K562 (cell line): ENCODE data around the gene HNRNPLL.

Experiments used
- AFF4 ChIP-seq: sonication (generic); formaldehyde crosslinking; IDR thresholded peaks from 2 replicates; pipeline ENCODE4 v1.8.0; 2023; ENCODE audit warnings: mild to moderate bottlenecking, missing genetic modification reagents
- CTCF ChIP-seq, 3 experiments: IDR thresholded peaks in 2 of 3; conservative IDR thresholded peaks in 1 of 3; 2 replicates each; pipeline ENCODE4 v1.5.1; 2011 to 2012; ENCODE audit warnings: low read length in 3 of 3, mild to moderate bottlenecking in 3 of 3, control low read depth in 2 of 3, improper control_type of control experiment in 1 of 3, inconsistent platforms in 1 of 3, low read depth in 1 of 3, mixed read lengths in 1 of 3, moderate library complexity in 1 of 3; ENCODE audit not compliant: insufficient read depth in 2 of 3
- HMGXB4 ChIP-seq: sonication (generic); formaldehyde crosslinking; IDR thresholded peaks from 2 replicates; pipeline ENCODE4 v1.8.1; 2023; ENCODE audit warnings: mild to moderate bottlenecking, missing genetic modification reagents
- MXI1 ChIP-seq: IDR thresholded peaks from 2 replicates; pipeline ENCODE4 v1.6.1; 2011; ENCODE audit warnings: low read depth, mild to moderate bottlenecking, improper control_type of control experiment, low read length
- NELFE ChIP-seq: IDR thresholded peaks from 2 replicates; pipeline ENCODE4 v1.6.1; 2011; ENCODE audit warnings: mild to moderate bottlenecking; ENCODE audit not compliant: insufficient read depth, insufficient read length
- NKRF ChIP-seq: fragments of 450-650 bp; IDR thresholded peaks from 2 replicates; pipeline ENCODE4 v1.6.1; 2016; ENCODE audit warnings: borderline replicate concordance
- POLR2A ChIP-seq: fragments of 450-650 bp; conservative IDR thresholded peaks from 2 replicates; pipeline ENCODE4 v1.6.1; 2016
- SIN3A ChIP-seq, 2 experiments: fragments of 150-350 bp in 1 of 2; IDR thresholded peaks; 2 replicates each; pipeline ENCODE4 v1.6.1; 2011 to 2016; ENCODE audit warnings: borderline replicate concordance in 2 of 2, low read depth in 2 of 2, low read length in 2 of 2, mild to moderate bottlenecking in 2 of 2, moderate library complexity in 2 of 2; ENCODE audit not compliant: control insufficient read depth in 1 of 2

GRCh38 chr2:38578832-38579231 lies 23.9 kb downstream of the HNRNPLL start:
- TF ChIP-seq SIN3A (IDR thresholded peaks at IDR 0.05; ENCODE audit: borderline replicate concordance in 2 of 2, control insufficient read depth in 1 of 2, low read depth in 2 of 2, low read length in 2 of 2) (no peak), CTCF (IDR thresholded peaks at IDR 0.05 in 2 of 3, conservative IDR thresholded peaks at IDR 0.05 in 1 of 3; ENCODE audit: insufficient read depth in 2 of 3, low read depth in 1 of 3, low read length in 3 of 3) (no peak), NELFE (no peak), AFF4 (CRISPR knock-in tag) (no peak), HMGXB4 (CRISPR knock-in tag) (no peak), NKRF (no peak), POLR2A (0 out of 2 replicates have a peak, but pooled peaks have one; percentile 21), MXI1 (no peak)
